Calu3 (cell line): Measurements from ENCODE around the gene ADGRV1. TPM values are rescaled to one million over a fixed set of nuclear protein-coding genes. Genes with fewer than 3 reads are reported as not detected.

Source experiments
- BruUV-seq: library from RNA; stranded (reverse); fragments of 400-500 nt; replicated peaks from 2 replicates; lab custom pipeline; 2021; lab: Mats Ljungman, UMichigan
- CTCF ChIA-PET: fragments of 300-600 bp; sonication (Branson Sonifier 250); formaldehyde crosslinking; loops from one replicate; lab custom pipeline; 2022; ENCODE audit warnings: antibody characterized with exemption; lab: Charles Lee
- DNase-seq: peaks from one replicate; pipeline ENCODE4 v3.0.0; 2022
- H3K27ac Mint-ChIP-seq: one replicate; pipeline ENCODE4 v1.8.0; 2022; ENCODE audit warnings: mixed read lengths; ENCODE audit not compliant: unreplicated experiment
- H3K27me3 Mint-ChIP-seq: one replicate; pipeline ENCODE4 v1.8.0; 2022; ENCODE audit warnings: mixed read lengths; ENCODE audit not compliant: unreplicated experiment
- H3K36me3 Mint-ChIP-seq: one replicate; pipeline ENCODE4 v1.8.0; 2022; ENCODE audit warnings: mild to moderate bottlenecking, moderate library complexity, mixed read lengths; ENCODE audit not compliant: insufficient read depth, unreplicated experiment
- H3K4me1 Mint-ChIP-seq: one replicate; pipeline ENCODE4 v1.8.0; 2022; ENCODE audit warnings: mild to moderate bottlenecking, low read depth, mixed read lengths; ENCODE audit not compliant: unreplicated experiment
- H3K4me3 Mint-ChIP-seq: one replicate; pipeline ENCODE4 v1.8.0; 2022; ENCODE audit warnings: mild to moderate bottlenecking, low read depth, moderate library complexity, mixed read lengths; ENCODE audit not compliant: unreplicated experiment
- H3K9me3 Mint-ChIP-seq: one replicate; pipeline ENCODE4 v1.8.0; 2022; ENCODE audit warnings: low read depth, mixed read lengths; ENCODE audit not compliant: unreplicated experiment
- intact Hi-C: fragments of 100-400 bp; cut with micrococcal nuclease; formaldehyde crosslinking; loops from one replicate; pipeline ENCODE4 v1.10.0; 2022; ENCODE audit not compliant: unreplicated experiment
- total RNA-seq: library from RNA; stranded (reverse); gene quantifications from 2 replicates; pipeline ENCODE4 v1.2.3, GENCODE V29; 2022
- TF ChIP-seq, protein P1 (sequence below): fragments of 200-600 bp; IDR thresholded peaks from one replicate; pipeline ENCODE4 v1.8.0; 2022; ENCODE audit warnings: antibody characterized with exemption; ENCODE audit not compliant: unreplicated experiment

The ADGRV1 gene
- total RNA-seq, 1 experiment from 2014 or later: 1.8 TPM

GRCh38 chr5:90947667-90948066 lies 389.1 kb downstream of the ADGRV1 start:
- Mint-ChIP-seq H3K4me3 (no peak overlapping the region), H3K27me3 (no peaks in the 10 kb centered on the region), H3K9me3 (no peaks in the 10 kb centered on the region), H3K27ac (no peak overlapping the region), H3K4me1 (peaks cover 29% of the 10 kb centered on the region), H3K36me3 (peaks cover 7% of the 10 kb centered on the region)
- TF ChIP-seq, protein P1, sequence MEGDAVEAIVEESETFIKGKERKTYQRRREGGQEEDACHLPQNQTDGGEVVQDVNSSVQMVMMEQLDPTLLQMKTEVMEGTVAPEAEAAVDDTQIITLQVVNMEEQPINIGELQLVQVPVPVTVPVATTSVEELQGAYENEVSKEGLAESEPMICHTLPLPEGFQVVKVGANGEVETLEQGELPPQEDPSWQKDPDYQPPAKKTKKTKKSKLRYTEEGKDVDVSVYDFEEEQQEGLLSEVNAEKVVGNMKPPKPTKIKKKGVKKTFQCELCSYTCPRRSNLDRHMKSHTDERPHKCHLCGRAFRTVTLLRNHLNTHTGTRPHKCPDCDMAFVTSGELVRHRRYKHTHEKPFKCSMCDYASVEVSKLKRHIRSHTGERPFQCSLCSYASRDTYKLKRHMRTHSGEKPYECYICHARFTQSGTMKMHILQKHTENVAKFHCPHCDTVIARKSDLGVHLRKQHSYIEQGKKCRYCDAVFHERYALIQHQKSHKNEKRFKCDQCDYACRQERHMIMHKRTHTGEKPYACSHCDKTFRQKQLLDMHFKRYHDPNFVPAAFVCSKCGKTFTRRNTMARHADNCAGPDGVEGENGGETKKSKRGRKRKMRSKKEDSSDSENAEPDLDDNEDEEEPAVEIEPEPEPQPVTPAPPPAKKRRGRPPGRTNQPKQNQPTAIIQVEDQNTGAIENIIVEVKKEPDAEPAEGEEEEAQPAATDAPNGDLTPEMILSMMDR: no peak
- no TSS peak for BruUV-seq
- CTCF ChIA-PET: no interaction called here
- DNase-seq: no peak
- intact Hi-C loops: no loop called here

DNA sequence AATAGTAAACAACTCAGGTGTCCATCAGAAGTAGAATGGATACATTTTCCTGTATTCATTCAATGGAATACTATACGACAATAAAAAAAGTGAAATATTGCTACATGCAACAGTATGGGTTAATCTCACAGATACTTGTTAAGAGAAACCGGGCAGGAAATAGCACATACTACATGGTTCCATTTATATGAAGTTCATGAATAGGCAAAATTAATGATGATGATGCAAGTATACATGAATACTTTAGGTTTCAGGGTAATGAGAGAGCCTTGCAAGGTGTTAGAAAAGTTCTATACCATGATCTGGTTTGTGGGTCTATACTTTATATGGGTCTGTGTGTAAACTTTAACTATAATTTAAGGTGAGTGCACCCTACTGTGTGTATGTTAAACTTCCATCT lies 390.4 kb downstream of the ADGRV1 start:
- TF ChIP-seq, protein P1: no peak
- no peak overlapping the region for H3K4me3 Mint-ChIP-seq
- CTCF ChIA-PET: no interaction called here
- H3K27me3 Mint-ChIP-seq: no peaks in the 10 kb centered on the region
- no peak overlapping the region for H3K27ac Mint-ChIP-seq
- H3K9me3 Mint-ChIP-seq: no peaks in the 10 kb centered on the region
- peaks cover 21% of the 10 kb centered on the region for H3K4me1 Mint-ChIP-seq
- H3K36me3 Mint-ChIP-seq: no peaks in the 10 kb centered on the region
- BruUV-seq: no TSS peak
- no peak for DNase-seq
- intact Hi-C loops: no loop called here

GRCh38 chr5:90949469-90950358 lies 391.1 kb downstream of the ADGRV1 start:
- H3K9me3 Mint-ChIP-seq: no peaks in the 10 kb centered on the region
- no peak overlapping the region for H3K4me3 Mint-ChIP-seq
- H3K36me3 Mint-ChIP-seq: no peaks in the 10 kb centered on the region
- BruUV-seq: no TSS peak
- intact Hi-C loops: no loop called here
- no peaks in the 10 kb centered on the region for H3K27me3 Mint-ChIP-seq
- peaks cover 21% of the 10 kb centered on the region for H3K4me1 Mint-ChIP-seq
- H3K27ac Mint-ChIP-seq: no peak overlapping the region
- CTCF ChIA-PET: no interaction called here
- TF ChIP-seq, protein P1: no peak
- DNase-seq: peak; percentile 11

GRCh38 chr5:90955001-90955635 lies 396.5 kb downstream of the ADGRV1 start:
- no peak for DNase-seq
- intact Hi-C loops: no loop called here
- H3K4me1 Mint-ChIP-seq: peaks cover 7% of the 10 kb centered on the region
- no peaks in the 10 kb centered on the region for H3K9me3 Mint-ChIP-seq
- no TSS peak for BruUV-seq
- H3K36me3 Mint-ChIP-seq: no peaks in the 10 kb centered on the region
- H3K4me3 Mint-ChIP-seq: no peak overlapping the region
- TF ChIP-seq, protein P1: no peak
- H3K27ac Mint-ChIP-seq: no peak overlapping the region
- no peaks in the 10 kb centered on the region for H3K27me3 Mint-ChIP-seq
- CTCF ChIA-PET: no interaction called here
